HEK293 (cell line): ENCODE measurements around the gene FRY.

Experiments used
- CTCF ChIA-PET: fragments of 350-600 bp; formaldehyde crosslinking; extraction: SDS; loops from one replicate; lab custom pipeline; 2021; ENCODE audit warnings: antibody characterized with exemption; lab: Yijun Ruan, JAX
- POLR2A ChIA-PET: fragments of 300-600 bp; formaldehyde crosslinking; extraction: SDS; loops from one replicate; lab custom pipeline; 2020; ENCODE audit warnings: antibody characterized with exemption, inconsistent platforms; lab: Yijun Ruan, JAX
- H3K27ac ChIP-seq: fragments of 200-500 bp; sonication (Bioruptor generic); 2 replicates; pipeline ENCODE4 v1.5.1; 2014; ENCODE audit warnings: low read depth, low read length, control low read depth, inconsistent platforms; ENCODE audit errors: extremely low read depth
- H3K36me3 ChIP-seq, 2 experiments: fragments of 200-500 bp in 1 of 2; sonication (Bioruptor generic) in 1 of 2; 1 replicate in 1 of 2; 2 replicates in 1 of 2; pipeline ENCODE4 v1.5.1; 2014 to 2017; ENCODE audit warnings: inconsistent platforms in 2 of 2, low read length in 2 of 2; ENCODE audit not compliant: control insufficient read depth in 2 of 2, insufficient read depth in 1 of 2
- H3K4me1 ChIP-seq: fragments of 200-500 bp; sonication (Bioruptor generic); 2 replicates; pipeline ENCODE4 v1.5.1; 2014; ENCODE audit warnings: mild to moderate bottlenecking, low read length, inconsistent platforms; ENCODE audit not compliant: control insufficient read depth, insufficient read depth
- H3K4me3 ChIP-seq: 2 replicates; pipeline ENCODE4 v1.5.1; 2011; ENCODE audit warnings: low read depth, mild to moderate bottlenecking, control low read depth, low read length, moderate library complexity
- H3K9me3 ChIP-seq: fragments of 200-500 bp; sonication (Bioruptor generic); 2 replicates; pipeline ENCODE4 v1.5.1; 2014; ENCODE audit warnings: low read depth, low read length, inconsistent platforms; ENCODE audit not compliant: control insufficient read depth, insufficient read depth
- AEBP2 ChIP-seq: fragments of 450-650 bp; formaldehyde crosslinking; IDR thresholded peaks from 2 replicates; pipeline ENCODE4 v1.5.1; 2016; ENCODE audit warnings: missing biosample characterization, missing genetic modification characterization, borderline replicate concordance
- GFI1B ChIP-seq: fragments of 450-650 bp; formaldehyde crosslinking; IDR thresholded peaks from 2 replicates; pipeline ENCODE4 v1.5.1; 2016; ENCODE audit warnings: missing biosample characterization, missing genetic modification characterization
- GLIS1 ChIP-seq: fragments of 450-650 bp; formaldehyde crosslinking; IDR thresholded peaks from 2 replicates; pipeline ENCODE4 v1.5.1; 2016; ENCODE audit warnings: missing biosample characterization, missing genetic modification characterization
- MEIS1 ChIP-seq: sonication (generic); formaldehyde crosslinking; IDR thresholded peaks from 2 replicates; pipeline ENCODE4 v1.8.1; 2022; ENCODE audit warnings: missing genetic modification reagents, mild to moderate bottlenecking, borderline replicate concordance
- MZF1 ChIP-seq: fragments of 450-650 bp; formaldehyde crosslinking; IDR thresholded peaks from 2 replicates; pipeline ENCODE4 v1.5.1; 2017; ENCODE audit warnings: missing biosample characterization, missing genetic modification characterization, borderline replicate concordance
- ZNF140 ChIP-seq: fragments of 450-650 bp; formaldehyde crosslinking; IDR thresholded peaks from 2 replicates; pipeline ENCODE4 v1.5.1; 2016; ENCODE audit warnings: missing biosample characterization, missing genetic modification characterization
- ZNF266 ChIP-seq: fragments of 450-650 bp; formaldehyde crosslinking; IDR thresholded peaks from 2 replicates; pipeline ENCODE4 v1.5.1; 2016; ENCODE audit warnings: missing biosample characterization, missing genetic modification characterization, low read depth
- ZNF341 ChIP-seq: fragments of 450-650 bp; formaldehyde crosslinking; IDR thresholded peaks from 2 replicates; pipeline ENCODE4; 2016; ENCODE audit warnings: low read depth, missing biosample characterization, missing genetic modification characterization
- ZNF366 ChIP-seq: fragments of 450-650 bp; formaldehyde crosslinking; conservative IDR thresholded peaks from 2 replicates; pipeline ENCODE4 v1.5.1; 2016; ENCODE audit warnings: missing biosample characterization, missing genetic modification characterization
- ZNF449 ChIP-seq: fragments of 450-650 bp; formaldehyde crosslinking; IDR thresholded peaks from 2 replicates; pipeline ENCODE4 v1.5.1; 2017; ENCODE audit warnings: missing biosample characterization, mild to moderate bottlenecking, missing genetic modification characterization, moderate library complexity
- ZNF514 ChIP-seq: fragments of 450-650 bp; formaldehyde crosslinking; IDR thresholded peaks from 2 replicates; pipeline ENCODE4 v1.5.1; 2016; ENCODE audit warnings: missing biosample characterization, missing genetic modification characterization
- ZNF529 ChIP-seq: fragments of 450-650 bp; formaldehyde crosslinking; IDR thresholded peaks from 2 replicates; pipeline ENCODE4 v1.5.1; 2017; ENCODE audit warnings: missing genetic modification characterization, missing biosample characterization; ENCODE audit not compliant: insufficient replicate concordance
- ZNF560 ChIP-seq: fragments of 450-650 bp; formaldehyde crosslinking; IDR thresholded peaks from 2 replicates; pipeline ENCODE4 v1.5.1; 2017; ENCODE audit warnings: missing biosample characterization, missing genetic modification characterization, borderline replicate concordance
- ZNF777 ChIP-seq: fragments of 450-650 bp; formaldehyde crosslinking; IDR thresholded peaks from 2 replicates; pipeline ENCODE4 v1.5.1; 2017; ENCODE audit warnings: missing biosample characterization, missing genetic modification characterization, borderline replicate concordance
- ZNF843 ChIP-seq: fragments of 450-650 bp; formaldehyde crosslinking; IDR thresholded peaks from 2 replicates; pipeline ENCODE4 v1.5.1; 2016; ENCODE audit warnings: missing biosample characterization, missing genetic modification characterization

FRY gene

GRCh38 chr13:32252812-32253438 is 221.4 kb downstream of the FRY start:
- H3K4me3 ChIP-seq = no peak overlapping the region
- ChIA-PET POLR2A (no interaction called here), CTCF (no interaction called here)
- H3K27ac ChIP-seq = no peak overlapping the region
- H3K4me1 ChIP-seq = no peaks in the 10 kb centered on the region
- no peaks in the 10 kb centered on the region for H3K9me3 ChIP-seq
- no peak for TF ChIP-seq GLIS1 (tag by site-specific recombination)
- no peak for TF ChIP-seq ZNF843 (tag by site-specific recombination)
- no peak for TF ChIP-seq MZF1 (tag by site-specific recombination)
- H3K36me3 ChIP-seq = no peaks in the 10 kb centered on the region

- Histone ChIP-seq H3K36me3 (no peaks in the 10 kb centered on the region), H3K4me1 (no peaks in the 10 kb centered on the region), H3K4me3 (no peak overlapping the region), H3K9me3 (no peaks in the 10 kb centered on the region), H3K27ac (no peak overlapping the region)
- TF ChIP-seq MEIS1 (CRISPR knock-in tag) (no peak), ZNF529 (no peak), ZNF449 (tag by site-specific recombination) (no peak), GFI1B (tag by site-specific recombination) (no peak), ZNF266 (tag by site-specific recombination) (no peak), AEBP2 (tag by site-specific recombination) (no peak)
- CTCF ChIA-PET = interaction anchor here (0.6 to 2.7 kb wide), 3 partner anchors 8 to 257 kb away, joined by 3 to 22 read pairs (median 5); no protein-coding TSS in a partner anchor
- POLR2A ChIA-PET = no interaction called here
Observed at GRCh38 chr13:32253911-32254399, 222.4 kb downstream of the FRY start.

- POLR2A ChIA-PET = interaction anchor here (0.6 kb wide), 1 partner anchor 401 kb away, joined by 8 read pairs; no protein-coding TSS in a partner anchor
- Histone ChIP-seq H3K36me3 (no peaks in the 10 kb centered on the region), H3K27ac (no peak overlapping the region), H3K4me3 (no peak overlapping the region), H3K9me3 (no peaks in the 10 kb centered on the region), H3K4me1 (no peaks in the 10 kb centered on the region)
- CTCF ChIA-PET = interaction anchor here (0.6 to 2.7 kb wide), 5 partner anchors 9 to 344 kb away, joined by 3 to 22 read pairs (median 3); no protein-coding TSS in a partner anchor
- TF ChIP-seq ZNF366 (tag by site-specific recombination) = no peak
- no peak for TF ChIP-seq ZNF560 (tag by site-specific recombination)
- no peak for TF ChIP-seq ZNF514
- no peak for TF ChIP-seq ZNF140
- TF ChIP-seq ZNF341 (tag by site-specific recombination) = no peak
- TF ChIP-seq ZNF777 (tag by site-specific recombination) = no peak
Observed at GRCh38 chr13:32254416-32254815, 222.8 kb downstream of the FRY start.
